Thyroid gland (tissue), 4 donors: Measurements from ENCODE around the gene DHX16.

Source experiments
- POLR2A ChIP-seq, 2 donors: fragments of 450-650 bp; IDR thresholded peaks; one replicate each; pipeline ENCODE4 v1.6.1; 2017; ENCODE audit warnings: antibody characterized with exemption in 2 of 2, mild to moderate bottlenecking in 2 of 2, moderate library complexity in 1 of 2
- TF ChIP-seq, protein P1 (sequence below), 6 experiments: fragments of 200-600 bp in 3 of 6; fragments of 450-650 bp in 3 of 6; sonication (generic) in 3 of 6; IDR thresholded peaks; one replicate each; pipeline ENCODE4 v1.5.1; 2016 to 2019; ENCODE audit warnings: antibody characterized with exemption in 6 of 6, mild to moderate bottlenecking in 2 of 6, inconsistent platforms in 1 of 6, moderate library complexity in 1 of 6

DNA sequence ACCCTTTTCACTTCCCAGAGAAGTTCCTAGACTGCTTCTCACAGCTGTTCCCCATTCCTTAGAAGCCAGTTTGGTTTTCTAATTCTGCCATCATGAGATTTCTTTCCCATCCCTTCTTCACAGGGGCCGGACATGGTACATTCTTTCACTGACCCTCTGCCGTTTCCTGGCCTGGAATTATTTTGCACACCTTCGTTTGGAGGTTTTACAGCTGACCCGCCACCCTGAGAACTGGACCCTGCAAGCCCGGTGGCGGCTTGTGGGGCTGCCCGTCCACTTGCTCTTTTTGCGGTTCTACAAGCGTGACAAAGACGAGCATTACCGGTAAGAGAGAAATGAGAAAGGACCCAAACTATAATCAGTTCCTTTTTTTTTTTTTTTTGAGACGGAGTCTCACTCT, 21.7 kb downstream of the DHX16 start:
- TF ChIP-seq, protein P1, sequence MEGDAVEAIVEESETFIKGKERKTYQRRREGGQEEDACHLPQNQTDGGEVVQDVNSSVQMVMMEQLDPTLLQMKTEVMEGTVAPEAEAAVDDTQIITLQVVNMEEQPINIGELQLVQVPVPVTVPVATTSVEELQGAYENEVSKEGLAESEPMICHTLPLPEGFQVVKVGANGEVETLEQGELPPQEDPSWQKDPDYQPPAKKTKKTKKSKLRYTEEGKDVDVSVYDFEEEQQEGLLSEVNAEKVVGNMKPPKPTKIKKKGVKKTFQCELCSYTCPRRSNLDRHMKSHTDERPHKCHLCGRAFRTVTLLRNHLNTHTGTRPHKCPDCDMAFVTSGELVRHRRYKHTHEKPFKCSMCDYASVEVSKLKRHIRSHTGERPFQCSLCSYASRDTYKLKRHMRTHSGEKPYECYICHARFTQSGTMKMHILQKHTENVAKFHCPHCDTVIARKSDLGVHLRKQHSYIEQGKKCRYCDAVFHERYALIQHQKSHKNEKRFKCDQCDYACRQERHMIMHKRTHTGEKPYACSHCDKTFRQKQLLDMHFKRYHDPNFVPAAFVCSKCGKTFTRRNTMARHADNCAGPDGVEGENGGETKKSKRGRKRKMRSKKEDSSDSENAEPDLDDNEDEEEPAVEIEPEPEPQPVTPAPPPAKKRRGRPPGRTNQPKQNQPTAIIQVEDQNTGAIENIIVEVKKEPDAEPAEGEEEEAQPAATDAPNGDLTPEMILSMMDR (IDR thresholded peaks at IDR 0.05), result no peak
- no peak for TF ChIP-seq POLR2A (IDR thresholded peaks at IDR 0.05)
